ENCODE results near the gene ZYG11B.
"Not testable (repeated sequence)": the region's sequence is repeated elsewhere in the genome, so short reads cannot be mapped to it uniquely, and the experiment has no call there.

Gene ZYG11B

GRCh38 chr1:52726265-52727113 is at the start of gene ZYG11B:
Gene ZYG11B, plus strand, starts transcription at chr1:52726453. Its CDS starts 201 bp downstream, at chr1:52726654.
- DNase-seq: peak; percentile 91

GRCh38 chr1:52677076-52677806 is 49.0 kb upstream of the ZYG11B start:
- DNase-seq: no peak

- no peak for DNase-seq
These were observed 47.2 kb upstream of the ZYG11B start for GRCh38 chr1:52679048-52679447.

GRCh38 chr1:52679498-52679897 is 46.8 kb upstream of the ZYG11B start:
- DNase-seq: no peak

GRCh38 chr1:52680353-52680752 is 45.9 kb upstream of the ZYG11B start:
- DNase-seq: no peak

- no peak for DNase-seq
These were observed 45.1 kb upstream of the ZYG11B start for GRCh38 chr1:52681136-52681535.

- no peak for DNase-seq
These were observed 42.8 kb upstream of the ZYG11B start for GRCh38 chr1:52683367-52683940.

- DNase-seq: no peak
These were observed 41.7 kb upstream of the ZYG11B start for GRCh38 chr1:52684545-52684944.

GRCh38 chr1:52686261-52686751 is 39.9 kb upstream of the ZYG11B start:
- peak; percentile 77 for DNase-seq

GRCh38 chr1:52686830-52687229 is 39.4 kb upstream of the ZYG11B start:
- no peak for DNase-seq

- no peak for DNase-seq
These were observed 34.4 kb upstream of the ZYG11B start for GRCh38 chr1:52691821-52692220.

GRCh38 chr1:52692697-52693096 is 33.6 kb upstream of the ZYG11B start:
- DNase-seq: no peak

- not testable (repeated sequence) for DNase-seq
These were observed 32.9 kb upstream of the ZYG11B start for GRCh38 chr1:52693351-52693750.

GRCh38 chr1:52693843-52694242 is 32.4 kb upstream of the ZYG11B start:
- DNase-seq: no peak

- no peak for DNase-seq
These were observed 30.6 kb upstream of the ZYG11B start for GRCh38 chr1:52695627-52696026.

- peak; percentile 69 for DNase-seq
These were observed 28.2 kb upstream of the ZYG11B start, which contains the start of gene COA7 for GRCh38 chr1:52697795-52698674. Gene COA7, minus strand, starts transcription at chr1:52698347. Its CDS starts 21 bp downstream, at chr1:52698326.

- DNase-seq: peak; percentile 87
These were observed 23.1 kb upstream of the ZYG11B start for GRCh38 chr1:52702886-52703787.

GRCh38 chr1:52706136-52706670 is 20.1 kb upstream of the ZYG11B start:
- no peak for DNase-seq

- no peak for DNase-seq
These were observed 19.0 kb upstream of the ZYG11B start for GRCh38 chr1:52706941-52707926.

All from stimulated activated CD4-positive, alpha-beta T cell treated with anti-CD3 and anti-CD28 coated beads, Interleukin-4, amount 100 ng/mL, for 24 hours (primary cell).